Fibroblast of lung (primary cell): Measurements from ENCODE around the gene CTSA.

Source experiments
- EZH2 ChIP-seq: IDR thresholded peaks from 2 replicates; pipeline ENCODE4 v1.5.1; 2012; ENCODE audit warnings: low read length, control low read depth, mild to moderate bottlenecking; ENCODE audit errors: missing control alignments
- TF ChIP-seq, protein P1 (sequence below), 2 donors: IDR thresholded peaks in 1 of 2; conservative IDR thresholded peaks in 1 of 2; 1 replicate in 1 of 2; 2 replicates in 1 of 2; pipeline ENCODE4 v1.5.1; 2011 to 2012; ENCODE audit warnings: low read length in 2 of 2, control low read depth in 1 of 2, inconsistent platforms in 1 of 2, low read depth in 1 of 2, mild to moderate bottlenecking in 1 of 2

DNA sequence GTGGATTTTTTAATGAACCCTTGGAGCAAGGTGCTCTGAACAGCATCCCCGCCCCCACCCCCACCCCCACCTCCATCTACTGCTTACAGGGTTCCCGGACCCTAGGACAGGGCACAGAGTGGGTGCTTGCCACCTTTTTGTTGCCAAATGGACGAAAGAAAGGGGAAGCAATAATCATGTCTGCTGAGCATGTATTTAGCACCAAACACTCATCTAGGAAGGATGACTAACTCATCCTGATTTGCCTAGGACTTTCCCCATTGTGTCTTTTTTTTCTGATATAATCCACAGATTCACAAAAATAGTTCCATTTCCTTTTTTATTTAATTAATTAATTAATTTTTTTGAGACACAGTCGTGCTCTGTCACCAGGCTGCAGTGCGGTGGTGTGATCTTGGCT is 22.0 kb downstream of the CTSA start:
- TF ChIP-seq, protein P1, sequence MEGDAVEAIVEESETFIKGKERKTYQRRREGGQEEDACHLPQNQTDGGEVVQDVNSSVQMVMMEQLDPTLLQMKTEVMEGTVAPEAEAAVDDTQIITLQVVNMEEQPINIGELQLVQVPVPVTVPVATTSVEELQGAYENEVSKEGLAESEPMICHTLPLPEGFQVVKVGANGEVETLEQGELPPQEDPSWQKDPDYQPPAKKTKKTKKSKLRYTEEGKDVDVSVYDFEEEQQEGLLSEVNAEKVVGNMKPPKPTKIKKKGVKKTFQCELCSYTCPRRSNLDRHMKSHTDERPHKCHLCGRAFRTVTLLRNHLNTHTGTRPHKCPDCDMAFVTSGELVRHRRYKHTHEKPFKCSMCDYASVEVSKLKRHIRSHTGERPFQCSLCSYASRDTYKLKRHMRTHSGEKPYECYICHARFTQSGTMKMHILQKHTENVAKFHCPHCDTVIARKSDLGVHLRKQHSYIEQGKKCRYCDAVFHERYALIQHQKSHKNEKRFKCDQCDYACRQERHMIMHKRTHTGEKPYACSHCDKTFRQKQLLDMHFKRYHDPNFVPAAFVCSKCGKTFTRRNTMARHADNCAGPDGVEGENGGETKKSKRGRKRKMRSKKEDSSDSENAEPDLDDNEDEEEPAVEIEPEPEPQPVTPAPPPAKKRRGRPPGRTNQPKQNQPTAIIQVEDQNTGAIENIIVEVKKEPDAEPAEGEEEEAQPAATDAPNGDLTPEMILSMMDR (conservative IDR thresholded peaks at IDR 0.05 in 1 of 2, IDR thresholded peaks at IDR 0.05 in 1 of 2; ENCODE audit: low read depth in 1 of 2, low read length in 2 of 2): no peak
- no peak for TF ChIP-seq EZH2
